Neural progenitor cell (in vitro differentiated cells): Measurements from ENCODE around the gene SLC27A3.

ENCODE experiments used
- CTCF ChIP-seq: fragments of 200-600 bp; sonication (generic); IDR thresholded peaks from 2 replicates; pipeline ENCODE4 v1.5.1; 2017; ENCODE audit warnings: antibody characterized with exemption, mild to moderate bottlenecking
- EZH2 ChIP-seq: fragments of 200-600 bp; sonication (generic); IDR thresholded peaks from 2 replicates; pipeline ENCODE4 v1.6.1; 2017; ENCODE audit warnings: antibody characterized with exemption, mild to moderate bottlenecking, moderate library complexity
- EZH2phosphoT487 ChIP-seq: fragments of 200-600 bp; sonication (generic); IDR thresholded peaks from 2 replicates; pipeline ENCODE4 v1.6.1; 2017; ENCODE audit warnings: antibody characterized with exemption

DNA sequence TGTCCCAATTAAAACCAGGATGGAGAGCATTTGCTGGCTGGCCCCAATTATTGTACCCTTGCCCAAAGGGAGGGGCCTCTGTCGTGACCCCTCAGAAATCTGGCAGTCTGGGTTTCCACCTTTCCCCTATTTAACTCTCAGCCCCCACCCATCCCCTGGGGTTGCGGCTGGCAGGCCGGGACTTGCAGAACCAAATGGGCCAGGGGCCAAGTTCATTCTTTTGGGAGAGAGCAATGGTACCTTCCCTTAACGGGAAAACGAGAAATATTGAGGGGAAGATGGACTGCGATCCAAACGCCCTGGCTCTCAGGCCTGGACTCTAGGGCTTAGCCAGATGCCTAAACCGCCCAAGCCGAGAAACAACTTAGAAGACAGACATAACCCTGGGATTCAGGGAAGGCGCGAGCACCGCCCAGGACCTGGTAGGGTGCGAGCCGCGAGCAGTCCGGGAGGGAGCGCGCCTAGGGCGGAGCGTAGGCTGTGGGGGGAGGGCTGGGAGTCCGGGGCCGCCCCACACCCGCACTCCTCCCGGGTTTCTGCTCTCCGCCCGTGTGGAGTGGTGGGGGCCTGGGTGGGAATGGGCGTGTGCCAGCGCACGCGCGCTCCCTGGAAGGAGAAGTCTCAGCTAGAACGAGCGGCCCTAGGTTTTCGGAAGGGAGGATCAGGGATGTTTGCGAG lies at the start of gene SLC27A3:
- TF ChIP-seq CTCF (no peak), EZH2 (no peak), EZH2phosphoT487 (no peak)
